Neutrophil (primary cell): ENCODE measurements around the gene FAM89A.

Experiments used
- H3K27ac ChIP-seq: fragments of 200-600 bp; sonication (generic); 2 replicates; pipeline ENCODE4 v1.5.1; 2016; ENCODE audit warnings: mild to moderate bottlenecking, moderate library complexity
- H3K27me3 ChIP-seq: fragments of 200-600 bp; sonication (generic); 2 replicates; pipeline ENCODE4 v1.6.0; 2016; ENCODE audit warnings: mild to moderate bottlenecking
- H3K36me3 ChIP-seq: fragments of 200-600 bp; sonication (generic); 2 replicates; pipeline ENCODE4 v1.5.1; 2017
- H3K4me1 ChIP-seq, 2 experiments: fragments of 200-600 bp in 1 of 2; sonication (generic) in 1 of 2; 1 replicate in 1 of 2; 2 replicates in 1 of 2; pipeline versions ENCODE4 v1.5.1 to v1.6.1; 2013 to 2016; ENCODE audit warnings: low read depth in 1 of 2, low read length in 1 of 2, mild to moderate bottlenecking in 1 of 2, moderate library complexity in 1 of 2; ENCODE audit not compliant: control insufficient read depth in 1 of 2, insufficient read depth in 1 of 2
- H3K4me3 ChIP-seq, 2 experiments: fragments of 200-600 bp in 1 of 2; sonication (generic) in 1 of 2; 1 replicate in 1 of 2; 2 replicates in 1 of 2; pipeline ENCODE4 v1.5.1; 2013 to 2016; ENCODE audit warnings: low read depth in 1 of 2, low read length in 1 of 2, mild to moderate bottlenecking in 1 of 2, moderate library complexity in 1 of 2
- H3K9me3 ChIP-seq: fragments of 200-600 bp; sonication (generic); 2 replicates; pipeline ENCODE4 v1.5.1; 2016
- TF ChIP-seq, protein P1 (sequence below): fragments of 200-600 bp; sonication (generic); IDR thresholded peaks from 2 replicates; pipeline ENCODE4 v1.5.1; 2016; ENCODE audit warnings: antibody characterized with exemption

Gene FAM89A

DNA sequence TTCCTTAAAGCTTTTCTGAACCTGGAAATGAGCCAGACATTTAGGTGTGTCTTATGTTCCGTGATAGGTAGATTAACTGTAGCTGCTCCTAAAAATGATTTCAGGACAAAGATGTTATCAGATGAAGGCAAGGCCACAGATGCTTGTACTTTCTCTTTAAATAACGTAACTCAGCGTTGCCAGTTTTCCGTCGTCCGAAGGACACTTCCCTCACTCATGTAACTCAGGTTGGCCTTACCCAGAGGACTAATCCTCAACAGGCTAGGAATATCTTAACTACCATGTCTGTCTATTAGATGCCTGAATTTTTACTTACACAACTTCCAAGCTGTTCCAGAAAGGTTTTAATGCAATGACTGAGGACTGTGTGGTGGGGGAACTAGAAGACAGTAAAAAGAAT is 35.4 kb upstream of the FAM89A start:
- Histone ChIP-seq H3K4me1 (no peaks in the 10 kb centered on the region), H3K9me3 (no peaks in the 10 kb centered on the region), H3K27me3 (peaks cover 4% of the 10 kb centered on the region), H3K4me3 (no peak overlapping the region), H3K36me3 (no peaks in the 10 kb centered on the region), H3K27ac (no peak overlapping the region)
- TF ChIP-seq, protein P1, sequence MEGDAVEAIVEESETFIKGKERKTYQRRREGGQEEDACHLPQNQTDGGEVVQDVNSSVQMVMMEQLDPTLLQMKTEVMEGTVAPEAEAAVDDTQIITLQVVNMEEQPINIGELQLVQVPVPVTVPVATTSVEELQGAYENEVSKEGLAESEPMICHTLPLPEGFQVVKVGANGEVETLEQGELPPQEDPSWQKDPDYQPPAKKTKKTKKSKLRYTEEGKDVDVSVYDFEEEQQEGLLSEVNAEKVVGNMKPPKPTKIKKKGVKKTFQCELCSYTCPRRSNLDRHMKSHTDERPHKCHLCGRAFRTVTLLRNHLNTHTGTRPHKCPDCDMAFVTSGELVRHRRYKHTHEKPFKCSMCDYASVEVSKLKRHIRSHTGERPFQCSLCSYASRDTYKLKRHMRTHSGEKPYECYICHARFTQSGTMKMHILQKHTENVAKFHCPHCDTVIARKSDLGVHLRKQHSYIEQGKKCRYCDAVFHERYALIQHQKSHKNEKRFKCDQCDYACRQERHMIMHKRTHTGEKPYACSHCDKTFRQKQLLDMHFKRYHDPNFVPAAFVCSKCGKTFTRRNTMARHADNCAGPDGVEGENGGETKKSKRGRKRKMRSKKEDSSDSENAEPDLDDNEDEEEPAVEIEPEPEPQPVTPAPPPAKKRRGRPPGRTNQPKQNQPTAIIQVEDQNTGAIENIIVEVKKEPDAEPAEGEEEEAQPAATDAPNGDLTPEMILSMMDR = no peak

DNA sequence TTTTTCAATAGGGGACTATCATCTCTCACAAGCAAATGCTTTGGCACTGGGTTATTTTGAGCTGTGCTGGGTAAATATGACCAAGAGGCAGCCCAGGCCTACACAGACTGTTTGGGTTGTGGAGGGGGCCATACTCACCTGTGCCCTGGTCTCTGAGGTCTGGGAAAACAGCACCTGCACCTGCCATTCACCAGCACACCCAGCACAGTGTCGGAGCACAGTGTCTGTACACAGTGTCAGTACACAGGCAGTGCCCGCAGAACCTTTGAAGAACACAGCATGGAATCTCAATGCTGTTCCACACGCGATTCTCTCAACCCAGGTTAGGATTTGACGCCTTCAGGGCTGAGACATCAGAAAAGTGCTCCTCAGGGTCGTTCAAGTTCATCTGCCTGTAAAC is 35.0 kb upstream of the FAM89A start:
- Histone ChIP-seq H3K27me3 (peaks cover 4% of the 10 kb centered on the region), H3K9me3 (no peaks in the 10 kb centered on the region), H3K36me3 (no peaks in the 10 kb centered on the region), H3K4me3 (no peak overlapping the region), H3K4me1 (no peaks in the 10 kb centered on the region), H3K27ac (no peak overlapping the region)
- TF ChIP-seq, protein P1 = no peak

- H3K4me3 ChIP-seq = no peak overlapping the region
- H3K36me3 ChIP-seq = no peaks in the 10 kb centered on the region
- H3K27ac ChIP-seq = no peak overlapping the region
- H3K9me3 ChIP-seq = no peaks in the 10 kb centered on the region
- H3K27me3 ChIP-seq = no peaks in the 10 kb centered on the region
- no peaks in the 10 kb centered on the region for H3K4me1 ChIP-seq
- TF ChIP-seq, protein P1 = no peak
Observed at GRCh38 chr1:231074046-231074445, 34.0 kb upstream of the FAM89A start.

- Histone ChIP-seq H3K27ac (no peak overlapping the region), H3K4me1 (no peaks in the 10 kb centered on the region), H3K4me3 (no peak overlapping the region), H3K27me3 (no peaks in the 10 kb centered on the region), H3K36me3 (no peaks in the 10 kb centered on the region), H3K9me3 (no peaks in the 10 kb centered on the region)
- TF ChIP-seq, protein P1 = no peak
Observed at GRCh38 chr1:231073331-231073730, 33.3 kb upstream of the FAM89A start.

DNA sequence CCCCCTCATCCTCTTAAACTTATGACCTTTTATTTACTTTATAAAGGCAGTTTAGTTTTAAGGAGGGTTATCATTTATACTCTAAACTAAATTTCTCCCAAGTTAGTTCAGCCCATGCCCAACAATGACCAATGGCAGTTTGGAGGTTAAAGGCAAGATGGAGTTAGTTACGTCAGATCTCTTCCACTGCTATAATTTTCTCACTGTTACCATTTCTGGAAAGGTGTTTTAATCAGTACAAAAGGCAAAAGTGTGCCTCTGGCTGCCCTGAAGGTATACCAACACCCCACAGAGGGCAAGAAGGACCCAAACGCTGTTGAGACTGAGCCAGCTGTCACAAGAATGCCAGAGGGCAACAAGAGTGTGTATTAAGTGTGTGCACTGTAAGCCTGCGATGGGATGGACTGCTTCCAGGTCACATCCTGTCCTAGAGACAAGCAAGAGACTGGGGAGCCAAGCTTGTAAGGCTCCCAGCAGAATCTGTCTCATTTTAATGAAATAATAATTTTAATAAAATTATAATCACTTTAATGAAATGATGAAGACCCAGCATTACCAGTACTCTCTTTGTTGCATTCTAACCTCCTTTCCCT is 32.5 kb upstream of the FAM89A start:
- no peak overlapping the region for H3K4me3 ChIP-seq
- H3K27me3 ChIP-seq = no peaks in the 10 kb centered on the region
- TF ChIP-seq, protein P1 = no peak
- no peak overlapping the region for H3K27ac ChIP-seq
- no peaks in the 10 kb centered on the region for H3K9me3 ChIP-seq
- no peaks in the 10 kb centered on the region for H3K4me1 ChIP-seq
- H3K36me3 ChIP-seq = no peaks in the 10 kb centered on the region

DNA sequence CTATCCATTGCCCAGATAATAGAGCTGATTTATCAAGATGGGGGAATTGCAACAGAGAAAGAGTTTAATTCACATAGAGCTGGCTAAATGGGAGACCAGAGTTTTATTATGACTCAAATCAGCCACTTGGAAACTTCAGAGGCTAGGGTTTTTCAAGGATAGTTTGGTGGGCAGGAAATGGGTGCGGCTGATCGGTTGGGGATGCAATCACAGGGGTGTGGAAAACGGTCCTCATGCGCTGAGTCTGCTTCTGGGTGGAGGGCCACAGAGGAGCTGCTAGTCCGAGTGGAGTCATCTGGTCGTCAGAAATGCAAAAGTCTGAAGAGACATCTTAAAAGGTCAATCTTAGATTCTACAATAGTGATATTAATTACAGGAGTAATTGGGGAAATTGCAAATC is 32.0 kb upstream of the FAM89A start:
- no peak overlapping the region for H3K27ac ChIP-seq
- H3K27me3 ChIP-seq = no peaks in the 10 kb centered on the region
- H3K4me1 ChIP-seq = no peaks in the 10 kb centered on the region
- H3K9me3 ChIP-seq = no peaks in the 10 kb centered on the region
- no peak overlapping the region for H3K4me3 ChIP-seq
- no peaks in the 10 kb centered on the region for H3K36me3 ChIP-seq
- TF ChIP-seq, protein P1 = no peak
